SK-MEL-5 (cell line): ENCODE data around the gene PARP12. TPM values are rescaled to one million over a fixed set of nuclear protein-coding genes. Genes with fewer than 3 reads are reported as not detected.
"Not testable (repeated sequence)": the region's sequence is repeated elsewhere in the genome, so short reads cannot be mapped to it uniquely, and the experiment has no call there.

Source experiments
- DNase-seq: peaks from one replicate; pipeline ENCODE4 v3.0.0-alpha.2; 2016; ENCODE audit warnings: low read depth, low spot score
- in situ Hi-C: cut with HindIII; loops from 2 replicates; pipeline ENCODE4 v1.10.0; 2016; ENCODE audit warnings: low sequenced_read_pairs, high pct_unique_total_duplicates, low pct_unique_long_range_greater_than_20kb
- polyA plus RNA-seq, 2 experiments: library from polyadenylated mRNA; depleted of rRNA; stranded (reverse); fragments of >200 nt; gene quantifications; 2 replicates each; pipeline ENCODE4 v1.2.3, GENCODE V29; 2015
- total RNA-seq: library from RNA; depleted of rRNA; stranded (reverse); fragments of >200 nt; shearing (Covaris generic); gene quantifications from 2 replicates; pipeline ENCODE4 v1.2.3, GENCODE V29; 2014; rRNA removed

Gene PARP12, protein sequence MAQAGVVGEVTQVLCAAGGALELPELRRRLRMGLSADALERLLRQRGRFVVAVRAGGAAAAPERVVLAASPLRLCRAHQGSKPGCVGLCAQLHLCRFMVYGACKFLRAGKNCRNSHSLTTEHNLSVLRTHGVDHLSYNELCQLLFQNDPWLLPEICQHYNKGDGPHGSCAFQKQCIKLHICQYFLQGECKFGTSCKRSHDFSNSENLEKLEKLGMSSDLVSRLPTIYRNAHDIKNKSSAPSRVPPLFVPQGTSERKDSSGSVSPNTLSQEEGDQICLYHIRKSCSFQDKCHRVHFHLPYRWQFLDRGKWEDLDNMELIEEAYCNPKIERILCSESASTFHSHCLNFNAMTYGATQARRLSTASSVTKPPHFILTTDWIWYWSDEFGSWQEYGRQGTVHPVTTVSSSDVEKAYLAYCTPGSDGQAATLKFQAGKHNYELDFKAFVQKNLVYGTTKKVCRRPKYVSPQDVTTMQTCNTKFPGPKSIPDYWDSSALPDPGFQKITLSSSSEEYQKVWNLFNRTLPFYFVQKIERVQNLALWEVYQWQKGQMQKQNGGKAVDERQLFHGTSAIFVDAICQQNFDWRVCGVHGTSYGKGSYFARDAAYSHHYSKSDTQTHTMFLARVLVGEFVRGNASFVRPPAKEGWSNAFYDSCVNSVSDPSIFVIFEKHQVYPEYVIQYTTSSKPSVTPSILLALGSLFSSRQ
- 15.1 and 21.6 TPM in 2 replicates for total RNA-seq
- 16.3 and 19.3 TPM in 2 replicates for polyA plus RNA-seq (2015; cell fraction: cytosol; rRNA removed)
- 60.3 and 79.8 TPM in 2 replicates for polyA plus RNA-seq (2015; cell fraction: nucleus; rRNA removed)

DNA sequence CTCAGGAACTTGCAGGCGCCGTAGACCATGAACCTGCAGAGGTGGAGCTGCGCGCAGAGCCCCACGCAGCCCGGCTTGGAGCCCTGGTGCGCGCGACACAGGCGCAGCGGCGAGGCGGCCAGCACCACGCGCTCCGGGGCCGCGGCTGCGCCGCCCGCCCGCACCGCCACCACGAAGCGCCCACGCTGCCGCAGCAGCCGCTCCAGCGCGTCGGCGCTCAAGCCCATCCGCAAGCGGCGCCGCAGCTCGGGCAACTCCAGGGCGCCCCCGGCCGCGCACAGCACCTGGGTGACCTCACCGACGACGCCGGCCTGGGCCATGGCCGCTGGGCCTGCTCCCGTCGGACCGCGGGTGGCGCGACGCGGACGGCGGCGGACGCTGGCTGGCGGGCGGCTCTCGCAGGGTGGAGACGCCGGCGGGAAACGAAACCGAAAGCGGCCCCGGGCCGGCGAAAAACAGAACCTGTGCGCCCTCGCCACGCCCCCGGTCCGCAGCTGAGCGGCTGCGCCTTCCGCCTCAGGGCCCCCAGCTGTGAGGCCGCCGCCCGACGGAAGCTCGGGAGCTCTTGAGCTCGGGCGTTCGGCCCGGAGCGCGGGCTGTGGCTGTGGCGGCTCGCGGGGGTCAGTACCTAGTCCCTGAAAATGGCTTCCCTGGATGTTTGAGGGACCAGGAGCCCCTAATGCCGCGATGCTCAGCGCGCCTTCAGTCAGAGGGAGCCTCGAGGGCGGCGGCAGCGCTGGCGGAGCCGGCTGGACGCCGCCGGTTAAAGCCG lies at the start of gene PARP12:
TSS of gene PARP12 (minus strand) at position 424 of the 772 bp plus-strand sequence. CDS start at position 320, 104 bp downstream.
- in situ Hi-C loops, result no loop called here
- DNase-seq, result peak; percentile 67

DNA sequence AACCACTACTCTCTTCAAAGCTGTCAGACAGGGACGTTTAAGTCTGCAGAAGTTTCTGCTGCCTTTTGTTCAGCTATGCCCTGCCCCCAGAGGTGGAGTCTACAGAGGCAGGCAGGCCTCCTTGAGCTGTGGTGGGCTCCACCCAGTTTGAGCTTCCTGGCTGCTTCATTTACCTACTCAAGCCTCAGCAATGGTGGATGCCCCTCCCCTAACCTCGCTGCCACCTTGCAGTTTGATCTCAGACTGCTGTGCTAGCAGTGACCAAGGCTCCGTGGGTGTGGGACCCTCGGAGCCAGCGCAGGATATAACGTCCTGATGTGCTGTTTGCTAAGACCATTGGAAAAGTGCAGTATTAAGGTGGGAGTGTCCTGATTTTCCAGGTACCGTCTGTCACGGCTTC lies 46.0 kb upstream of the PARP12 start:
- DNase-seq, in situ Hi-C loops: not testable (repeated sequence)

DNA sequence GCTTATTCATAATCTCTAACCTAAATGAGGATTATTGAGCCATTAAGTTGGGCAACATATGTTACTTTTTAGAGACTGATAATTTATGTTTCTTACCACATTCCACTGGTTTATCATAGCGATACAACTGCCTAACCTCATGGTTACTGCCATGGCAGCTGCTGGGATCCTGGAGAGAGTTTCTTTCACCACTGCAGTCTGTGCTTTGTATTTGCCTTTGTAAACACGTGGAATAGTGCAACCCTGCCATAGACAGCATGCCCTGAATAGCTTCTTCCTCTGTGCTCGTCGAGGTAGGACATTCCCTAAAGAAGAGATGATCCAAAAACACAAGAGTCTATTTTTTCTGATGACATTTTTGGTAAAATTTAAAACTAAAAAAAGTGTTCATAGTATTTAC lies 33.7 kb upstream of the PARP12 start:
- in situ Hi-C loops, result no loop called here
- DNase-seq, result no peak

DNA sequence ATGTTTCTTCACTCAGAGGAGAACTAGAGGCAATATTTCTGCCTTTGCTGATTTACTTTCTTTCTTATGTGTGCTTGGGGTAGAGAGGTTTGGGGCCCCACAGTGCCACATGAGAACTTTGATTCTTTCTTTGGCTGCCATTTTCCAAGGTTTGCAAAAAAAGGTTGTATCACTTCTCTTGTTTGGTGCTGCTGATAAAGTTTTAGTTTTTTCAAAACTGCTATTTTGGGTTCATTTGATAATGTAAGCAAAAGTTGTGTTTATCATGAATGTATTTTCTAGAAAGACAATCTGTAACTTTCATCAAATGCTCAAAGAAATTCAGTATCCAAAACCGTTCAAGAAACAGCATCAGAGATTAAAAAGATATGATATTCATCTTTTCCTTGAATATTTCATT lies 30.6 kb upstream of the PARP12 start:
- in situ Hi-C loops, result no loop called here
- no peak for DNase-seq

DNA sequence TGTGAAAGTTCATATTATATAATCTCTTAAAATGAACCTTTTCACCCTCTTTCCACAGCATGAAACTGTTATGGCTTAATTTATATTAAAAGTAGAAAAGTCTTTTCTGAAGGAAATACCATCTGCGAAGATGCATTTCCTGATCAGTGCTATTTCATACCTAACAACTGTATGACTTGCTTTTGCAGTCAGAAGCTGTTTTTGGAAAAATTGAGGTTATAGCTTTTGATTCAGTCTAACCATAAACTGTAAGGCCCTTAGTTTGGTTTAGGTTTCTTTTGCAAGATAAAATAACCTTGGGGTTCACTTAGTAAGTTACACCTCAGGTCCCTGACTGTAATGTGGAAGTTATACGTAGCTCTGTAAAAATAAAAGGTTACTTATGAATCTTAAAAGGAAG lies 22.7 kb upstream of the PARP12 start:
- no peak for DNase-seq
- in situ Hi-C loops, result no loop called here

DNA sequence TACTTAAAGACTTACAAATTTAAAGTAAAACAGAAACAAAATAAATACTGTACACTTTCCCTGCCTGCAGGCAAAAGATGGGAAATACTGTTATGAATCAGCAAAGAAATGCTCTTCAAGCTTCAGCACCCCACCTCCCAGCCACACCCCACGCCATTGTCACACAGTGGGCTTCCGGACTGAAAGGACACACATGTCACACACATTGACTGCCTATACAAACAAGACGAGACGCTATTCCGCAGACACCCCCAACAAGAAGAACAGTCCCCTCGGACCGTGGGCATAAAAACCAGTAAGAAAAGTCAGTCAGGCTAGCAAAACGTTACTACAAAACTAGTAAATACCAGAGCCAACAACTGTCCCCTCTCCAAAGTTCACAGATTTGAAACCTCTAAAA lies 22.2 kb upstream of the PARP12 start:
- in situ Hi-C loops, result no loop called here
- no peak for DNase-seq

DNA sequence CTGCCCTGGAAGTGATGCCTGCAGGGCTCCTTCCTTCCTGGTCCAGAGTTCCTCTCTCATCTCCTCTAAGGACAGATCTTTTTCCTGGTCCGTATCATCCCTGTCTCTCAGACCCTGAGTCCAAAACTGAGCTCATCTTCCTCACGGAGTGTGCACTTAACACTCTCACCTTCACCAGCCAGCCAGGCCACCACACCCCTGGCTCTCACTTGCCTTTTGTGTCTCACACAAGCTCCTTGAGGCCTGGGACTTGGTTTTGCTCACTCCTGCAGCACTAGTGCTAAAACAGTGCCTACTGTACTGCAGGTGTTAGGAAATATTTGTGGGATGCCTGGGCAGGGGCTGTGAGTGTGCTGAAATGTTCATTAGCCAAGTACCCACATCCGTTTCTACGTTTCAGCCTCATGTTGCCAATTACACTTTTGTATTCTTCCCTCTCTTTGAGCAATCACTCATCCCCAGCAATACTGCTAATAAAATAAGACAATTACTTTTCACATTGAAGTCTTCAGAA lies 21.4 kb upstream of the PARP12 start:
- in situ Hi-C loops, result no loop called here
- DNase-seq, result no peak

DNA sequence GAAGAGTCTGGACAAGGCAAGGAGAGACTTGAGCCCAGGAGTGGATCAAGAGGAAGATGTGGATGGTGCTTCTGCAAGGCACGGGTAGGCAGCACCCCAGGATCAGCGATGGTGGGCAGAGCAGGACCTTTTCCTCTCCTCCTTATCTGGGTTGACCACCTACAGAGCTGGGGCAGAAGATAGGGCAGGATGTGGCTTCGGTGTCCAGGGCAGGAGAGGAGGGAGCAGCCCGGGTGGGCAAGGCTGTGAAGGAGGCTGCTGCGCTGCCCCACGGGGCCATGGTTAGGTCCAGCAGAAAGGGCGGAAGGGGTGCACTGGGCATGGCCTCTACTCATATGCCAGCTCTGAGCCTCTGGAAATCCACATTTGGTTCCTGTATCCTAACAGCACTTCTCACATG lies 20.0 kb upstream of the PARP12 start:
- in situ Hi-C loops, result no loop called here
- DNase-seq, result no peak

DNA sequence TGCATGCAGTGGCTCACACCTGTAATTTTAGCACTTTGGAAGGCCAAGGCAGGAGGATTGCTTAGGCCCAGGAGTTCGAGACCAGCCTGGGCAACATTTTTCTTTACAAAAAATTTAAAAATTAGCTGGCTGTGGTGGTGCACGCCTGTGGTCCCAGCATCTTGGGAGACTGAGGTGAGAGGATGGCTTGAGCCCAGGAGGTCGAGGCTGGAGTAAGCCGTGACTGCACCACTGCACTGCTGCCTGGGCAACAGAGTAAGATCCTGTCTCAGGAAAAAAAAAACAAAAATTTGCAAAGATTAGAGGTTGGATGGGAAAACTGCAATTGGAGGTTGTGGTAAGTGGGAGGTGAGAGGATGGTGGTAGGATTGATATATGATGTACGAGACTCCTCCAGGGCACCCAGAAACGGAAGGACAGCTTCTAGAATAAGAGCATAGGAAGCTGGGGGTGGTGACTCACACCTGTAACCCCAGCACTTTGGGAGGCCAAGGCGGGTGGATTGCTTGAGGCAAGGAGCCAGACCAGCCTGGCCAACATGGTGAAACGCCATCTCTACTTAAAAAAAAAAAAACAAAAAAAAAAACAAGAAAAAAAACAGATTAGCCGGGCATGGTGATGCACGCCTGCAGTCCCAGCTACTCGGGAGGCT lies 19.1 kb upstream of the PARP12 start:
- no peak for DNase-seq
- in situ Hi-C loops, result no loop called here

DNA sequence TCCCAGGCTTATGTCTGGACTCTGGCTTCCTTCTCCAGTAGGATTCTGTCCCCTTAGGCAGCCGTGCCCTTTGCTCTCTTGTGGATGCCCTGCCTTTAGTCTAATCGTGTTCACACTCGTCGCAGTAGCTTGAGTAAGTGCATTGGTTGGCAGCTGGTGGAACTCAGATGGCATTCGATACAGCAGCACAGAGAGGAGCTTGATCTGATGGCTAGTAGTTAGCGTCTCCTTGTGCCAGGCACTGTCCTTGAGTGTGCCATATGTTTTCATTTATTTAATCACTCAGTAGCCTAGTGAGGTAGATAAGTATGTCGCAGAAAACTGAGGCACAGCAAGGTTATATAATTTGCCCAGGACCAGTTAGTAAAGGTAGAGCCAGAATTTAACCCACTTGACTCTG lies 18.2 kb upstream of the PARP12 start:
- in situ Hi-C loops, result no loop called here
- no peak for DNase-seq

DNA sequence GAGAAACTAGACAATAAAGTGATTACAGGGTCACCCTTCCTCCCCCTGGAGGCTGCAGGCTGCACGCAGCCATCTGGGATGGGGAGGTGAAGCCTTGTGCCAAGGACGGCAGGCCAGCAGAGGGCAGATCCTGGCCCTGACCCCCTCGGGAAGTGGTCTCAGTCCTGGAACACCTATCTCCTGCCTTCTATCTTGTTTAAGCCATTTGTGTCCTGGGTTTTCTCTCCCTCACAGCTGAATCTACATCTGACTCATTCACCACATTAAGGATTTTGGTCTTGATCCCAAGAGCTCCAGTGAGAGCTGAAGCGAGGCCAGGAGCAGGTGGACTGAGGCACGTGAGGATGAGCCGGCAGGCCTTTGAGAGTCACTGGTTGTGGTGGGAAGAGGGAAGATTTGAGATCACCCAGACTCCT lies 16.4 kb upstream of the PARP12 start:
- in situ Hi-C loops, result no loop called here
- peak; percentile 54 for DNase-seq

DNA sequence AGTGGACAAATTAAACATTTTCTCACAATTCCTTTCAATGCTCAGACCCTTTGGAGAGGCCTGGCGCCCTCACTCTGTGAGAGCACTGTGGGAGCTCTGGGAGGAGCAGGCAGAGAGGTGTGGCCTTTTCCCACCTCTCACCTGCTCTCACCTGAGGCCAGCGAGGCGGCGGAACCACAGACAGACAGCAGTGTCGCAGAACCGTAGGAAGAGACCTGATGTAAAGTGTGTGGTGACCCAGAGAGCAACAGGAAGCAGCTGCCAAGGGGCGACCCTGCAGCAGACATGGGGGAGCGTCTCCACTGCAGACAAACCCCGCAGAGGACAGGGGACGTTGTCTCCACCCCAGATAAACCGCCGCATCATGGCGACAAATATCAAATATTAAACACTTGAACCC lies 15.6 kb upstream of the PARP12 start:
- in situ Hi-C loops, result no loop called here
- DNase-seq, result no peak

DNA sequence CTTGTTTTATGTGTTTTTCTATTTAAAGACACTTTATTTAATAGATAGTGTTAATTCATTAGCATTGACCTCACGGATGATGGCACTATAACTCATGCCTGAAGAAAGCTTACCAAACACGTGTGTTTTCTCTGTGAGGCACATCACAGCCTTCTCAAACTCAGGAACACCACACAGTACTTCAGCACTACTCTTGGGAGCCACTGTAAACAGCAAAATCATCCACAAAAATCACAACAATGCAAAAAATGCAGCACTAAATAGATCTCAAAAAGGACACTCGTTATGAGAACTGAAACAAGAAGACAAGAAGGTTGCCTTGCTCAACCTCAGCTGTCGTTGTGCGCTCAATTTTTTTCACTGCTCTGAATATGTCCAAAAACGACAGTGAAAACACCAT lies 12.0 kb upstream of the PARP12 start:
- DNase-seq, result no peak
- in situ Hi-C loops, result no loop called here

DNA sequence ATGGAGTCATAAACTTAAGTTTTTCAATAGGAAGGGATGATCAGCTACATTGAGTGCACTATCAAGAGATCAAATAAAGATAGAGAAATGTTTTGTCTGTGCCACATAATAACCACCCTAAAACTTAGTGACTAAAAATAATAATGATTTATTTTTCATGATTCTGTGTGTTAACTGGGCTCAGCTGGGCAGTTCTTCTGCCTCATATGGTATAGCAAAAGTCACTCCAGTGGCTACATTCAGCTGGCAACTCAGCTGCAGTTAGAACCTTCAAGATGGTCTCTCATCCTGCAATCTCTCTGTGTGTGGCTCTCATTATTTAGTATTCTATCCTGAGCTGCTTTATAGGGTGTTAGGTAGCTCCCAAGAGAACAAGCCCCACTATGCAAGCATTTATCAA lies 7.8 kb upstream of the PARP12 start:
- in situ Hi-C loops, result no loop called here
- no peak for DNase-seq

DNA sequence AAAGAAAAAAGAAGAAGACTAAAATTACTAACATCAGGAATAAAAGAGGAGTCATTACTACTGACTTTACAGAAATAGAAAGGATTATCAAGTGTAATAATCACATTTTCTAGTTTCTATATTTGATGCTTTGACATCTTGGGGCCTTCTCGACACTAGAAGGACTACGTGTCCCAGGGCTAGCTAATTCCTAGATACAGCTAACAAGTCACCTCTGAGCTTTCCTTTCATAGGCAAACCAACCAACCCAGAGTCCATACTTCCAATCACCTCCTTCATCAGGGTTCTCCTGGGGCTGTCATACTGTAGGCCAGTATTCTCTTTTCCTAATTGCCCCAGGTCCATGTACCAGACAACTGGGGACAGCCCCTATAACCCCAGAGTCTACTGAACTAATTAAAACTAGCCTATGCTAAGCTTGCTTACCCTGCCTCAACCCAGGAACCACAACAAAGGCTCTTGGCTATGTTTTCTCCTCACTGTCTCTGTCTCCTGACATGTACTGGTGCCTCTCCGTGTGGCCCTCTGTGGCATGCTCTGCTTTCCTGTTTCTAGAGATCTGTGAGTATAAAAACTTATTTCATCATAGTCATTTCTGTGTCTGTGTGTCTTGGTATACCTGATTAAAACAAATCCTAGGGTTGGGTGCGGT lies 6.7 kb upstream of the PARP12 start:
- in situ Hi-C loops, result no loop called here

DNA sequence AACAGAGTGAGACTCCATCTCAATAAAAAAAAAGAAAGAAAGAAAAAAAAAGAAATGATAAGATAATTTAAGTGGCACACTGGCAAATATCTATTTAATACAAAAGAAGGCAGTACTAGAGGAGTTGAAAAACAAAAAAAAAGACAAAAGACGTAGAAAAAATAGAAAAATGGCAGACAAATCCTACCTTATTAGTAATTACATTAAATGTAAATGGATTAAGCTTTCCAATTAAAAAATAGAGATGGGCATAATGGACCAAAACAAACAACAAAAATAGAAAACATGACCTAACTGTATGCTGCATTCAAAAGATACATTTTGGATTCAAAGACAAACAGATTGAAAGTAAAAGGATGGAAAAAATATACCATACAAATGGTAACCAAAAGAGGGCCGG lies 5.3 kb upstream of the PARP12 start:
- in situ Hi-C loops, result no loop called here
- no peak for DNase-seq

More for the DNA sequence above, 6.7 kb upstream of the PARP12 start:
- DNase-seq, result no peak

DNA sequence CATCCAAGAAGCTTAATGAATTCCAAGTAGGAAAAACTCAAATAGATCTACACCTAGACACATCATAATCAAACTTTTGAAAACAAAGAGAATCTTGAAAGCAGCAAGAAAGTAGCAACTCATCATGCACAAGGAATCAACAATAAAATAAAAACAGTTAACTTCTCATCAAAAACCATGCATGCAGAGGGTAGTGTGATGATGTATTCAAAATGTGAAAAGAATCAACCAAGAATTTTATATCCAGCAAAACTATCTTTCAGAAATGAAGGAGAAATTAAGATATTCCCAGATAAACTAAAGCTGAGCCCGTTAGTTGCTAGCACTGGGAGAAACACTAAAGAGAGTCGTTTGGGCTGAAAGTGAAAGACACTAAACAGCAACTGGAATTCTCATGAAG lies 4.3 kb upstream of the PARP12 start:
- no peak for DNase-seq
- in situ Hi-C loops, result no loop called here
